Measurements from ENCODE around the gene TULP4. TPM values are rescaled to one million over a fixed set of nuclear protein-coding genes. Genes with fewer than 3 reads are reported as not detected.

TULP4 gene
- total RNA-seq, 1 donor = 131 TPM

- DNase-seq (ENCODE audit: low read depth) = no peak
- TF ChIP-seq, protein P1, sequence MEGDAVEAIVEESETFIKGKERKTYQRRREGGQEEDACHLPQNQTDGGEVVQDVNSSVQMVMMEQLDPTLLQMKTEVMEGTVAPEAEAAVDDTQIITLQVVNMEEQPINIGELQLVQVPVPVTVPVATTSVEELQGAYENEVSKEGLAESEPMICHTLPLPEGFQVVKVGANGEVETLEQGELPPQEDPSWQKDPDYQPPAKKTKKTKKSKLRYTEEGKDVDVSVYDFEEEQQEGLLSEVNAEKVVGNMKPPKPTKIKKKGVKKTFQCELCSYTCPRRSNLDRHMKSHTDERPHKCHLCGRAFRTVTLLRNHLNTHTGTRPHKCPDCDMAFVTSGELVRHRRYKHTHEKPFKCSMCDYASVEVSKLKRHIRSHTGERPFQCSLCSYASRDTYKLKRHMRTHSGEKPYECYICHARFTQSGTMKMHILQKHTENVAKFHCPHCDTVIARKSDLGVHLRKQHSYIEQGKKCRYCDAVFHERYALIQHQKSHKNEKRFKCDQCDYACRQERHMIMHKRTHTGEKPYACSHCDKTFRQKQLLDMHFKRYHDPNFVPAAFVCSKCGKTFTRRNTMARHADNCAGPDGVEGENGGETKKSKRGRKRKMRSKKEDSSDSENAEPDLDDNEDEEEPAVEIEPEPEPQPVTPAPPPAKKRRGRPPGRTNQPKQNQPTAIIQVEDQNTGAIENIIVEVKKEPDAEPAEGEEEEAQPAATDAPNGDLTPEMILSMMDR (IDR thresholded peaks at IDR 0.05; ENCODE audit: insufficient read depth, low read length) = no peak
- no peak overlapping the region for H3K4me3 ChIP-seq (ENCODE audit: low read depth, low read length)
Observed at GRCh38 chr6:158539413-158539812, 227.1 kb downstream of the TULP4 start.

GRCh38 chr6:158539881-158540280 lies 227.6 kb downstream of the TULP4 start:
- no peak for DNase-seq (ENCODE audit: low read depth)
- TF ChIP-seq, protein P1 (IDR thresholded peaks at IDR 0.05; ENCODE audit: insufficient read depth, low read length) = no peak
- H3K4me3 ChIP-seq (ENCODE audit: low read depth, low read length) = no peak overlapping the region

DNA sequence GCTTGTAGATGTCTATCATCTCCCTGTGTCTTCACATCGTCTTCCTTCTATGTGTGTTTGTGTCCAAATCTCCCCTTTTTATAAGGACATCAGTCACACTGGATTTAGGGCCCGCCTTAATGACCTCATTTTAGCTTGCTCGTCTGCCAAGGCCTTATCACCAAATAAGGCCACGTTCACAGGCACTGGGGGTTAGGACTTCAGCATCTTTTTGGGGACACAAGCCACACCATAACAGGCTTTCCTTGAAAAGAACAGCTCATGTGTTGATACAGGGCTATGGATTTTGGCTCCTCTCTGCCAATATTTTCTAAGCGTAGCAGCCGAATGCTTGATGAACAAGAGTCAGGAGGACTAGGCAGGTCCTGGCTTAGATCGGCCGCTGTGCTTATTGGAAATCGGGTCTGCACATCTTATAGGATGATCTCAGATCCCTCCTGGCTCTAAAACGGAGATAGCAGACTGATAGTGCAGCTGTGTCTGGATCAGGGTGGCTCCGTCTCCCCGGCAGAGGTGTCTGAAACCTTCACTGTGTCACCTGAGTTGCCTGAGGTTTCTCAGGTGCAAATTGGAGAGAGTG lies 231.4 kb downstream of the TULP4 start:
- TF ChIP-seq, protein P1 (IDR thresholded peaks at IDR 0.05; ENCODE audit: insufficient read depth, low read length) = no peak
- H3K4me3 ChIP-seq (ENCODE audit: low read depth, low read length) = no peak overlapping the region
- DNase-seq (ENCODE audit: low read depth) = no peak

- TF ChIP-seq, protein P1 (IDR thresholded peaks at IDR 0.05; ENCODE audit: insufficient read depth, low read length) = no peak
- H3K4me3 ChIP-seq (ENCODE audit: low read depth, low read length) = no peak overlapping the region
- DNase-seq (ENCODE audit: low read depth) = no peak
Observed at GRCh38 chr6:158544428-158544827, 232.2 kb downstream of the TULP4 start.

GRCh38 chr6:158545043-158545966 lies 233.0 kb downstream of the TULP4 start:
- TF ChIP-seq, protein P1 (IDR thresholded peaks at IDR 0.05; ENCODE audit: insufficient read depth, low read length) = no peak
- no peak for DNase-seq (ENCODE audit: low read depth)

DNA sequence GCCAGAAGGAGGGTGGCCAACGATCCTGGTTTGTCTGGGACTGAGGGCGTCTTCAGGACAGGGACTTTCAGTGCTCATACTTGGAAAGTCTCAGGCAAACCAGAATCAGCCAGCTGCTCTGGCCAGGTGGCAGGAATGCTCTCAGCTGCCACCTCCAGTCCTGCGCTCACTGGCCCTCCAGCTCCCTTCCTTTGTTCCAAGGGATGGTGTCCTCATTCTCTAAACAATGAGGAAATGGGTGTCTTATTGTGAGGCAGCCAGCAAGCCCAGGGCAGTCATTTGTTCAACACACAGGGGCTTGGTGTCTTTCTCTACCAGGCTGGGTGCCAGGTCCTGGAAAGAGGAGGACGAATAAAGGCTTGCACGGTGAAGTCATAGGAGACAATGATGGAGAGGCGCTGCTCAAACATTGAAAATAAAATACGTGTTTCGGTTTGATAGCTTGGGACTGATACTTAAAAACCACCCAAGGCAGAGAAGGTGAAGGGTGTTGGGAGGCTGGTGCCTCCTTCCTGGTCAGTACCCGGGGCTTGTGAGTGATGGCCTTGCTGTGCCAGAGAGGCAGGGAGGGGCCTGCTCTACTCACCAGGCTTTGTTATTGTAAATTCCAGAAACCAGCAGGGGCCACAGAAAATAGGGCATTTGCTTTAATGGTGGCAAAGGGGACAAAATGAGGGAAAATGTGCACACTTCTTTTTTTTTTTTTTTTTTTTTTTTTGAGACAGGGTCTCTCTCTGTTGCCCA lies 236.3 kb downstream of the TULP4 start:
- no peak for DNase-seq (ENCODE audit: low read depth)
- no peak overlapping the region for H3K4me3 ChIP-seq (ENCODE audit: low read depth, low read length)
- TF ChIP-seq, protein P1 (IDR thresholded peaks at IDR 0.05; ENCODE audit: insufficient read depth, low read length) = no peak

More at GRCh38 chr6:158545043-158545966, 233.0 kb downstream of the TULP4 start:
- no peak overlapping the region for H3K4me3 ChIP-seq (ENCODE audit: low read depth, low read length)

All from fibroblast of the aortic adventitia (primary cell).